H7 (cell line): ENCODE measurements around the gene DECR2. TPM values are rescaled to one million over a fixed set of nuclear protein-coding genes. Genes with fewer than 3 reads are reported as not detected.
"Not testable (repeated sequence)": the region's sequence is repeated elsewhere in the genome, so short reads cannot be mapped to it uniquely, and the experiment has no call there.

Experiments
- DNase-seq: peaks from one replicate; pipeline ENCODE4 v3.0.0; 2012
- H3K27me3 ChIP-seq: 2 replicates; pipeline ENCODE4 v1.6.0; 2011; ENCODE audit warnings: mild to moderate bottlenecking, low read length; ENCODE audit not compliant: control insufficient read depth, insufficient read depth
- H3K36me3 ChIP-seq: replicated peaks from 2 replicates; pipeline ENCODE4 v1.5.1; 2011; ENCODE audit warnings: low read length; ENCODE audit not compliant: control insufficient read depth, insufficient read depth
- H3K4me3 ChIP-seq: 2 replicates; pipeline ENCODE4 v1.5.1; 2011; ENCODE audit warnings: low read depth, mild to moderate bottlenecking, control low read depth, low read length, moderate library complexity; ENCODE audit not compliant: insufficient read depth
- total RNA-seq: library from RNA; depleted of rRNA; stranded (reverse); fragments of >200 nt; shearing (Covaris generic); gene quantifications from 2 replicates; pipeline ENCODE4 v1.2.3, GENCODE V29; 2014

The DECR2 gene
- total RNA-seq, 1 experiment from 2014 or later: 20.1 TPM

DNA sequence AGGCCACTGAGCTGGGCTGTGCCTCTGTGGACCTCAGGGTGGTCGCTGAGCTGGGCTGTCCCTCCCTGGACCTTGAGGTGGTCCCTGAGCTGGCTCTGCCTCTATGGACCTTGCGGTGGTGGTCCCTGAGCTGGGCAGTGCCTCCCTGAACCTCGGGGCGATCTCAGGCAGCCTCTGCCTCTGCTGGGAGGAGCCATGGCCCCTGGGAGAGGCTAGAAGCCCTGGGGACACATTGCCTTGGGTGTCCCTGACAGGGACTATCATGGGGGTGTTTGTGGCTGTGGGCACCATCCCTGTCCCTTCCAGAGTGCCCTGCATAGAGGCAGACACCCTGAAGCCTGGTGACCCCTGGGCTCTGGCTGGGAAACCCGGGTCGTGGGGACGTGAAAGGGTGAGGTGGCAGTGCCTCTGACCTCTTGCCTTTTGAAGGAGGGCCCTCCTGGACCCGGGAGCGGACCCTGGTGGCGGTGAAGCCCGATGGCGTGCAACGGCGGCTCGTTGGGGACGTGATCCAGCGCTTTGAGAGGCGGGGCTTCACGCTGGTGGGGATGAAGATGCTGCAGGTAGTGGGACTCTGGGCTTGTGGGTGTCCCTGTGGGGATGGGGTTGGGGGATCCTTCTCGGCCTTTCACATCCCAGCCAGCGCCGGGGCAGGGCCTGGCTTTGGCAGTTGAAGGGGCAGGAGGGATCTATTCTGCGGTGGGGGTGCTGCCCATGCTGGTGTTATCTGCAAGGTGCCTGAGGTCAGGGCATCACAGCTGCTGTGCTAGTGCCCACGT, 2.9 kb upstream of the DECR2 start:
- H3K4me3 ChIP-seq: no peak overlapping the region
- peak; percentile 79 for DNase-seq
- H3K27me3 ChIP-seq: no peaks in the 10 kb centered on the region
- H3K36me3 ChIP-seq: peaks cover 7% of the 10 kb centered on the region

DNA sequence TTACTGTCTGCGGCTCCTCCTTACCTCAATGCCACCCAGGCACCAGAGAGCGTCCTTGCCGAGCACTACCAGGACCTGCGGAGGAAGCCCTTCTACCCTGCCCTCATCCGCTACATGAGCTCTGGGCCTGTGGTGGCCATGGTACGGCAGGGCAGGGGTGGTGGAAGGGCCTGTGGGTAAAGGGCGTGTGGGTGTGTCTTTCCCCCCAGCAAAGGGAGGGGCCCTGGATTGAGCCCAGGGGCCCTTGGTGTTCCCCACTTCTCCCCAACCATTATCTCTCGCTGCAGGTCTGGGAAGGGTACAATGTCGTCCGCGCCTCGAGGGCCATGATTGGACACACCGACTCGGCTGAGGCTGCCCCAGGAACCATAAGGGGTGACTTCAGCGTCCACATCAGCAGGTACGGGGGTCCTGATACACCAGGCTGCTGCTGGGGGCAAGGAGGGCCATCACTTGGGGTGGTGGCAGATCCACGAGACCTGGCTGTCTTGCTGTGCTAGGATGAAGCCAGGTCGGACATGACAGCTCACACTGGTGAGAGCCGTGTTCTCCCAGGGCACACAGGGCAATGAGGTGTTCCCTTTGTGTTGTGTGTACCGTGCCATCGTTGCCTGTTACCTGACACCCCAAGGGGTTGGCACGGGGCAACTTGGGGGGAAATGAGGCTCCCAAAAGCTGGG, 2.2 kb upstream of the DECR2 start:
- Histone ChIP-seq H3K4me3 (no peak overlapping the region), H3K27me3 (no peaks in the 10 kb centered on the region), H3K36me3 (peaks cover 7% of the 10 kb centered on the region)
- no peak for DNase-seq

DNA sequence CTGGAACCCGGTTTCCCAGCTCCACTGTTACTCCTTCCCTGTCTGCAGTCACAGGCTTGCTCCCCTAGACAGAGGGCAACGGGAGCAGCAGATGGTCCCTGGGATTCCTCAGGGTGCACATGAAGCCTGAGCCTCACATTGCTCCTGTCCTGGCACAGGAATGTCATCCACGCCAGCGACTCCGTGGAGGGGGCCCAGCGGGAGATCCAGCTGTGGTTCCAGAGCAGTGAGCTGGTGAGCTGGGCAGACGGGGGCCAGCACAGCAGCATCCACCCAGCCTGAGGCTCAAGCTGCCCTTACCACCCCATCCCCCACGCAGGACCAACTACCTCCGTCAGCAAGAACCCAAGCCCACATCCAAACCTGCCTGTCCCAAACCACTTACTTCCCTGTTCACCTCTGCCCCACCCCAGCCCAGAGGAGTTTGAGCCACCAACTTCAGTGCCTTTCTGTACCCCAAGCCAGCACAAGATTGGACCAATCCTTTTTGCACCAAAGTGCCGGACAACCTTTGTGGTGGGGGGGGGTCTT, 1.6 kb upstream of the DECR2 start:
- peak; percentile 53 for DNase-seq
- Histone ChIP-seq H3K4me3 (no peak overlapping the region), H3K36me3 (peaks cover 7% of the 10 kb centered on the region), H3K27me3 (no peaks in the 10 kb centered on the region)

DNA sequence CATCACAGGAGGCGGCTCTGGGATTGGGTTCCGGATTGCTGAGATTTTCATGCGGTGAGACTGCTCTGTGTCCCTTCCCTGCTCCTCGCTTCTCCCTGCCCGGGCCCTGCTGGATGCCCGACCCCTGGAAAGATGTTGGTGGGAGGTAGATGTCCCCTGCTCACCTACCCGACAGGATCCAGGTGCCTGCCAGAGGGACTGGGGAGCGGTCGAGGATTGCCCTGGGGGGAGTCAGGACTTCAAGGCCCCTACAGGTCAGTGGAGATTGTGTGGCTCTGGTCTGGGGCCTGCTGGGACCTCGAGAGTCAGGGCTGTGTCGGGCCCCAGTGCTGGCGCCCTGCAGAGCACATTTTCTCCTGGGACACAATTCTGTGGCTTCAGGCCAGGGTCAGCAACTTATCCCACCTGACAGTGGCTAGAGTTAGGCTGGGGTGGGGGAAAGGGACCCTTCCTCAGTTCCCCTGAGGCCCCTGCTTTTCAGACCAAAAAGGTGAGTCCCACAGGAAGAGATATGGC, 3.3 kb downstream of the DECR2 start:
- Histone ChIP-seq H3K4me3 (no peak overlapping the region), H3K27me3 (no peaks in the 10 kb centered on the region), H3K36me3 (no peaks in the 10 kb centered on the region; the same call in 1 of the 2 replicates)
- DNase-seq: peak; percentile 31

DNA sequence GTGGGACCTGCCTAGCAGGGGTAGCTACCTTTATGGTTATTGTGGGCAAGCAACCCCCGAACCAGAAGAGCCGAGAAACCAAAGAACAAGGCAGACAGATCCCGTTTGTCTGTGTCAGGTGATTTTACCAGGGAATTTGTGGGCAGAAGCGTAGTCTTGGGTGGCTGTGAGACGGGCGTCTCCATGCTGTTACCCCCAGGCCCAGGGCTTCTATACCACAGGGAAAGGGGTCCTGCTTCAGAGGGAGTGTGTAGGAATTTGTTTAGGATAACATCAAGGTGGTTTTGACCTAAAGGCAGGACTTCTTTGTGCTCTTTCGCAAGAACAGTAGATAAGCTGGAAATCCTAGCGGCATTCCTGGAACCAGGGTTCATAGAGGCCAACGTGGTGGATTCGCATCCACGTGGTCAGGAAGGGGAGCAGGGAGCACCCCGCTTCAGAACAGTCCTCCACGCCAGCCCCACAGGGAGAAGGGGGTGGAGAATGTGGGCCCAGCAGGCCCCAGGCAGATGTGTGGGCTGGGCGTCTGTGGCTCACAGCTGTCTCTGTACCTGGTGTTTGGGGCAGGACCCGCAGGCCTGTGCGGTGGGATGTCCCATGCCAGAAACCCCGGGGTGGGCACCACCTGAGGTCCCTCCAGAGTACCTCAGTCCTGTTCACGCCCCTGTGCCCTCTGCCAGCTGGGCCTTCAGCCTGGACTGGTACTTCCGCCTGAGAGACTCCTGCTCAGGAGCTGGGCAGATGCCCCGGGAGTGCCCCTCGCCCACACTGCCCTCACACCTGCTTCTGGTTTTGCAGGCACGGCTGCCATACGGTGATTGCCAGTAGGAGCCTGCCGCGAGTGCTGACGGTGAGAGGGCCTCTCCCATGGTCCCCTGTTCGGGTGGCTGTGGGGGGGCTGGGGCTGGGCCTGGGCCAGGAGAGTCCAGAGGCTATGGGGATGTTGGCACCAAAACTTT, 4.1 kb downstream of the DECR2 start:
- Histone ChIP-seq H3K36me3 (no peaks in the 10 kb centered on the region), H3K27me3 (no peaks in the 10 kb centered on the region), H3K4me3 (no peak overlapping the region)
- peak; percentile 45 for DNase-seq

DNA sequence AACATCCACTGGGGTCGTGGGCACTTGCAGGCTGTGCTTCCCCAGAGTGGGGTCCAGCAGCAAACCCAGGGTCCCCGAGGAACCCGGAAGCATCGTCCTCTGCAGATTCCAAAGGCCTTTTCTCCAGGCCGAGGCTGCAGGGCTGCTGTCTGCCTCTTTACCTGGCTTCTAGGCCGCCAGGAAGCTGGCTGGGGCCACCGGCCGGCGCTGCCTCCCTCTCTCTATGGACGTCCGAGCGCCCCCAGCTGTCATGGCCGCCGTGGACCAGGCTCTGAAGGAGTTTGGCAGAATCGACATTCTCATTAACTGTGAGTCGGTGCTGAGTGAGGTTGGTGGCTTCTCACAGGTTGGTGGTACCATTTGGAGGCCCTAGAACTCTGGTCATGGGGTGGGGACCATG, 5.6 kb downstream of the DECR2 start:
- 0 out of 2 replicates have a peak, but pooled peaks cover 2% of the 10 kb centered on the region for H3K36me3 ChIP-seq
- no peaks in the 10 kb centered on the region for H3K27me3 ChIP-seq
- no peak overlapping the region for H3K4me3 ChIP-seq
- DNase-seq: peak; percentile 66

DNA sequence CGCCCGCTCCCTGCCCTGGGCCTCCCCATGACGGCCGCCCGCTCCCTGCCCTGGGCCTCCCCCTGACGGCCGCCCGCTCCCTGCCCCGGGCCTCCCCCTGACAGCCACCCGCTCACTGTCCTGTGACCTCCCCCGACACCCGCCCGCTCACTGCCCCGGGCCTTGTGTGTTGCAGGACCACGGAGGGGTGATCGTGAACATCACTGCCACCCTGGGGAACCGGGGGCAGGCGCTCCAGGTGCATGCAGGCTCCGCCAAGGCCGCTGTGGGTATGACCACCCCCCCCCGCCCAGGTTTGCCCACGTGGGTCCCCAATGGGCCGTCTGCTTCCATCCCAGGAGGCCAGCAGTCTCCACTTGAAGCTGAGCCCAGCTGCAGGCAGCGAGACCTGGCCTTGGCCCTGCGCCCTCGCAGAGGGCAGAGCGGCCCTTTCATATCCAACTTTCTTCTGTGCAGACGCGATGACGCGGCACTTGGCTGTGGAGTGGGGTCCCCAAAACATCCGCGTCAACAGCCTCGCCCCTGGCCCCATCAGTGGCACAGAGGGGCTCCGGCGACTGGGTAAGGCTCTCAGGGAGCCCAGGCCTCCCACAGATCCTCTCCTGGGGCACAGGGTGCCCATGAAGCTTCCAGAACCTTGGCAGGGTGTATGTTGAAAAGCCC, 9.0 kb downstream of the DECR2 start:
- Histone ChIP-seq H3K27me3 (no peaks in the 10 kb centered on the region), H3K36me3 (0 out of 2 replicates have a peak, but pooled peaks cover 2% of the 10 kb centered on the region), H3K4me3 (no peak overlapping the region)
- peak; percentile 56 for DNase-seq

DNA sequence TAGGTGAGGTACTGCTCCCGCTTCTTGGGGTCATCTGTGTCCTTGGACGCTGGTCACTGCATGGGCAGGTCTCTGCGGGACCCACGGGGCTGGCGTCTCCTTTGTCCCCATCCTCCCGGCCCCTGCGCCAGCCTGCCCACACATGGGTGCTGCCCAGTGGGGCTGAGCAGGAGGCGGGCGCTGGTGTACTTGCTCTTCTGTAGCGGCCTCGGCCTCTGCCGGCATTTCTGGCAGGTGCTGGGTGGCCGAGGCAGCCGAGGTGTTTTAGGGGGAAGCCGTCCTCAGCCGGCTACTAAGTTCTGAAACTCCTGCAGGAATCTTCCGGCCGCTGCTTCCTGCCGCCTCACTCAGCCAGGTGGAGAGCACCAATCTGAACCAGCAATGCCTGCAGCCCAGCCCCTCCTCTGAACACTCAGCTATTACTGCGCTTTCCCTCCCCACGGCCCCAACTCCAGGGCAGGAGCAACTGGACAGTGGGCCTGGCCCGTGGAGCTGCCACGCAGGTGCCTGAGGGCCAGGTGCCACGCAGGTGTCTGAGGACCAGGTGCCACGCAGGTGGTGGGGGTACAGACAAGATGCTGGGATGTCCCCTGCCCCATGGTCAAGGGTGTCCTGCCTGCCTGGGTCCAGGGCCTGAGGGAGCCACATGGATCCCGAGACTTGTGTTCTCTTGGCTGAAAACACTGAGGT, 10.0 kb downstream of the DECR2 start:
- DNase-seq: peak; percentile 43
- H3K36me3 ChIP-seq: 0 out of 2 replicates have a peak, but pooled peaks cover 2% of the 10 kb centered on the region
- no peaks in the 10 kb centered on the region for H3K27me3 ChIP-seq
- H3K4me3 ChIP-seq: no peak overlapping the region

DNA sequence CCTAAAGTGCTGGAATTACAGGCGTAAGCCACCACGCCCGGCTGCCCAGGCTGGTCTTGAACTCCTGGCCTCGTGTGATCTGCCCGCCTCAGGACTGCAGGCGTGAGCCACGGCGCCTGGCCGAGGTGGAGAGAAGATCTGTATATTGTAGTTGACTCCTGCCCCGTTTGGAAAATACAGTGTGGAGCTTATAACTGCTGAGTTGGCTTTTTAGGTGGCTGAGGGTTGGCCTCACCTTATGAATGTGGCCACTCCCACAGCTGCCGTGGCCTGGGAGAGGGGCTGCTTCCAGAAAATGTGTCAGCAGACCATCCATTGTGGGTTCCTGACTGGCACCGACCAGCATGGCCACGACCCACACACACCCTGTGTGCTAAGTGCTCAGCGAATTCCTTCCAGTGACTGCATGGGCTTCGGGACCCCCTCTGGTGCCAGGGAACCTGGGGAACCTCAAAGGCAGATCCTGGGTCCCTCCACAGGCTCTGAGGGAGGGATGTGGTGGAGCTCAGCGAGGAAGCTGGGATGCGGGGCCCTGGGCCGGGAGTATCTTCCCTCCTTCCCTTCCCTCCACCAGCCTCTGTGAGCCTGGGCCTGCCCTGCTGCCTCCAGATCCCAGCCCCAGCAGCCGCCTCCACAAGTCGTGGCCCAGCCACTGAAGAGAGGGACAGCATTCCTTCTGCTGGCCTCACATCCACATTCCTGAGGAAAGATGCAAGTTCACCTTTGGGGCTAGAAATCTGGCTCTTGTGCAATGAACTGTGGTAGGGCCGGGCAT, 12.9 kb downstream of the DECR2 start:
- Histone ChIP-seq H3K27me3 (no peaks in the 10 kb centered on the region), H3K36me3 (0 out of 2 replicates have a peak, but pooled peaks cover 2% of the 10 kb centered on the region), H3K4me3 (no peak overlapping the region)
- peak; percentile 49 for DNase-seq

DNA sequence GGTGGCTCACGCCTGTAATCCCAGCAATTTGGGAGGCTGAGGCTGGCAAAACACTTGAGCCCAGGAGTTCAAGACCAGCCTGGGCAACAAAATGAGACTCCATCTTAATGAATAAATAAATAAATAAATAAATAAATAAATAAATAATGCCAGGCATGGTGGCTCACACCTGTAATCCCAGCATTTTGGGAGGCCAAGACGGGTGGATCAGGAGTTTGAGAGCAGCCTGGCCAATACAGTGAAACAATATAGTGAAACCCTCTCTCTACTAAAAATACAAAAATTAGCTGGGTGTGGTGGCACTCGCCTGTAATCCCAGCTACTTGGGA, 13.4 kb downstream of the DECR2 start:
- H3K27me3 ChIP-seq, DNase-seq, H3K4me3 ChIP-seq, H3K36me3 ChIP-seq: not testable (repeated sequence)

DNA sequence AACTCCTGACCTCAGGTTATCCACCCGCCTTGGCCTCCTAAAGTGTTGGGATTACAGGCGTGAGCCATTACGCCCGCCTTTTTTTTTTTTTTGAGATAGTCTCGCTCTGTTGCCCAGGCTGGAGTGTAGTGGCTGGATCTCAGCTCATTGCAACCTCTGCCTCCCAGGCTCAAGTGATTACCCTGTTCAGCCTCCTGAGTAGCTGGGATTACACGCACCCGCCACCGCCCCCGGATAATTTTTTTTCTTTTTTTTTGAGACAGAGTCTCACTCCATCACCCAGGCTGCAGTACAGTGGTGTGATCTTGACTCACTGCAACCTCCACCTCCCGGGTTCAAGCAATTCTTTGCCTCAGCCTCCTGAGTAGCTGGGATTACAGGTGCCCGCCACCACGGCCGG, 20.5 kb downstream of the DECR2 start:
- H3K4me3 ChIP-seq, DNase-seq, H3K36me3 ChIP-seq: not testable (repeated sequence)
- peaks cover 28% of the 10 kb centered on the region for H3K27me3 ChIP-seq

DNA sequence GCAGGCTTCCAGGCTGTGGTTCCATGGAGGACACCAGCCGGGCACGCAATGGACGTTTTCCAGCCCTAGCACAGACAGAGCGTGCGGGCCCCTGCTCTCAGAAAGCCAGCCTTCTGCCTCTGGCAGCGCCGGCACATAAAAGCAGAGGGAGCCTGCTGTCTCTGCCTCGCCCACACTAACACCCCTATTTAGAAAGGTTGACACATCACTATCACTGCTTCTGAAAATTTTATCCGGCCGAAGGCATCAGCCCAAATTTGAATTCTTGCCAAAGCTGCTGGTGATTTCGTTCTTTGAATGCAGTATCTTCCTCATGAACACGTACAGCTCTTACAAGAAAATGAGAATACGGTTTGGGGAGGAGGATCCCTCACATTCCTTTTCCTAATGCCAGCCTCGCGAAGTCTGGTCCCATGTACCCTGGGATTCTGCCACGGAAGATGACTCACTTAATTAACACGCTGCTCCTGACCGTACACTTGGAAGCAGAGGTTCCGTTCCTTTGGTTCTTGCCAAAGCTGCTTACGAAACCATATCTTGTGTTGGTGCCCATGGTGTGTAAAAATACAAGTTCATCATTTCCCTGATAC, 22.4 kb downstream of the DECR2 start:
- Histone ChIP-seq H3K4me3 (no peak overlapping the region), H3K36me3 (no peaks in the 10 kb centered on the region), H3K27me3 (peaks cover 28% of the 10 kb centered on the region)
- DNase-seq: peak; percentile 38
